Measurements from ENCODE around the gene CD80.

Gene CD80

GRCh38 chr3:119594066-119594465, 34.7 kb upstream of the CD80 start:
- no peak for DNase-seq (ENCODE audit: low spot score in 2 of 2)
- Mint-ChIP-seq H3K27me3 (peaks cover 16% of the 10 kb centered on the region), H3K27ac (ENCODE audit: low read depth) (no peak overlapping the region), H3K9me3 (no peaks in the 10 kb centered on the region), H3K36me3 (ENCODE audit: insufficient read depth) (peaks cover 3% of the 10 kb centered on the region), H3K4me3 (no peak overlapping the region), H3K4me1 (no peaks in the 10 kb centered on the region)
- ATAC-seq (replicated peaks; ENCODE audit: extremely low read depth, poor library complexity, severe bottlenecking) = no peak

GRCh38 chr3:119592861-119593260, 33.4 kb upstream of the CD80 start:
- no peak overlapping the region for H3K4me3 Mint-ChIP-seq
- ATAC-seq (replicated peaks; ENCODE audit: extremely low read depth, poor library complexity, severe bottlenecking) = no peak
- peaks cover 3% of the 10 kb centered on the region for H3K36me3 Mint-ChIP-seq (ENCODE audit: insufficient read depth)
- no peaks in the 10 kb centered on the region for H3K9me3 Mint-ChIP-seq
- no peak overlapping the region for H3K27ac Mint-ChIP-seq (ENCODE audit: low read depth)
- peaks cover 16% of the 10 kb centered on the region for H3K27me3 Mint-ChIP-seq
- H3K4me1 Mint-ChIP-seq = no peaks in the 10 kb centered on the region
- no peak for DNase-seq (ENCODE audit: low spot score in 2 of 2)

GRCh38 chr3:119590706-119591105, 31.3 kb upstream of the CD80 start:
- peaks cover 16% of the 10 kb centered on the region for H3K27me3 Mint-ChIP-seq
- ATAC-seq (replicated peaks; ENCODE audit: extremely low read depth, poor library complexity, severe bottlenecking) = no peak
- no peaks in the 10 kb centered on the region for H3K9me3 Mint-ChIP-seq
- H3K4me3 Mint-ChIP-seq = no peak overlapping the region
- H3K27ac Mint-ChIP-seq (ENCODE audit: low read depth) = no peak overlapping the region
- no peak for DNase-seq (ENCODE audit: low spot score in 2 of 2)
- H3K4me1 Mint-ChIP-seq = no peaks in the 10 kb centered on the region
- peaks cover 4% of the 10 kb centered on the region for H3K36me3 Mint-ChIP-seq (ENCODE audit: insufficient read depth)

- Mint-ChIP-seq H3K4me1 (no peaks in the 10 kb centered on the region), H3K27ac (ENCODE audit: low read depth) (no peak overlapping the region), H3K4me3 (no peak overlapping the region), H3K36me3 (ENCODE audit: insufficient read depth) (peaks cover 4% of the 10 kb centered on the region), H3K27me3 (peaks cover 13% of the 10 kb centered on the region), H3K9me3 (no peaks in the 10 kb centered on the region)
- DNase-seq (ENCODE audit: low spot score in 2 of 2) (no peak), ATAC-seq (replicated peaks; ENCODE audit: extremely low read depth, poor library complexity, severe bottlenecking) (no peak)
Observed at GRCh38 chr3:119589102-119589773, 29.8 kb upstream of the CD80 start.

GRCh38 chr3:119588112-119588511, 28.7 kb upstream of the CD80 start:
- H3K4me3 Mint-ChIP-seq = no peak overlapping the region
- H3K27ac Mint-ChIP-seq (ENCODE audit: low read depth) = no peak overlapping the region
- no peak for ATAC-seq (replicated peaks; ENCODE audit: extremely low read depth, poor library complexity, severe bottlenecking)
- no peaks in the 10 kb centered on the region for H3K9me3 Mint-ChIP-seq
- DNase-seq (ENCODE audit: low spot score in 2 of 2) = no peak
- peaks cover 4% of the 10 kb centered on the region for H3K36me3 Mint-ChIP-seq (ENCODE audit: insufficient read depth)
- peaks cover 2% of the 10 kb centered on the region for H3K27me3 Mint-ChIP-seq
- no peaks in the 10 kb centered on the region for H3K4me1 Mint-ChIP-seq

DNA sequence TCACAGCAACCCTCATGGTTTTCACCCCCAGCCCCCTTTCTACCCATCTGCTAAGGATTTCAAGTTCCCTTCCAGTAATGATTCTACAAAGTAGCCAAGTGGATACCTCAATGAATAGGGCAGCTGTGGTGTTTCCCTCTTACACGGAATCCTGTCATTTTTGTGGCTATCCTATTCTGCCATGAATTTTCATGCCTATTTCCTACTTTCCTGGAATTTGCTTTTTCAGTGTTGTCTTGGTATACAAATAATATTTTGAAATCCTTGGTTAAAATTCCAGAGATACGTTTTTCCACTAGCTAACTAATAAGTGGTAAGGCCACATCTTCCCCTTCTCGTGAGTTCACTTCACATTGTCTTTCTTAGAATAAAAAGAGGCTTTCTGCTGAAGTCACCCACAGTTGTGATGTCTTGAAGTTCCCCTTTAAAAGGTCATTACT, 27.3 kb upstream of the CD80 start:
- H3K27me3 Mint-ChIP-seq = no peaks in the 10 kb centered on the region
- peaks cover 2% of the 10 kb centered on the region for H3K36me3 Mint-ChIP-seq (ENCODE audit: insufficient read depth)
- no peak overlapping the region for H3K27ac Mint-ChIP-seq (ENCODE audit: low read depth)
- no peak overlapping the region for H3K4me3 Mint-ChIP-seq
- no peaks in the 10 kb centered on the region for H3K4me1 Mint-ChIP-seq
- no peaks in the 10 kb centered on the region for H3K9me3 Mint-ChIP-seq
- no peak for DNase-seq (ENCODE audit: low spot score in 2 of 2)
- ATAC-seq (replicated peaks; ENCODE audit: extremely low read depth, poor library complexity, severe bottlenecking) = no peak

DNA sequence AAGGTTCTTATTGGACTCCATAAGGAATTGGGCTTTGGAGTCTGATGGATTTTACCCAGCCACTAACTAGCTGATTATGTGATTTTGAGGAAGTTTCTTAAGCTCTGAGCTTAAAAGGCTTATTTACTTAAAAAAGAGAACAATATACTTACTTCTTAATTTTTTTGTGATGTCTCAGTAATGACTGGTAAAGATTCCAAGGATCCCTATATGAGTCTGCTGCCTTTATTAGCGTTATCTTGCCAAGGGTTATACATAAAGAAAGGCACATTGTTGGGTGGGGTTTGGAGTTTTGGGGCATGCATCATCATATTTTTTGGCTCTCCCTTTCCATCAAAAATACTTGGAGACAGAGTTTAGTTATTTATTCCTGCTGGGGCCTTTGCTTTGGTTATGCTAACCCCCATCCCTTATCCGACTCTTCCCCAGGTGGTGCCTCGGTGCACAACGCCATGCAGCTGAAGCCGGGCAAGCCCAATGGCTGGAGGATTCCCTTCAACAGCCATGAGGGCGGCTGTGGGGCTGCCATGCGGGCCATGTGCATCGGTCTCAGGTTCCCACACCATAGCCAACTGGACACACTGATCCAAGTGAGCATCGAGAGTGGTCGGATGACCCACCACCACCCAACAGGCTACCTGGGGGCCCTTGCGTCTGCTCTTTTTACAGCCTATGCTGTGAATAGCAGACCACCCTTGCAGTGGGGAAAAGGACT, 26.6 kb upstream of the CD80 start:
- no peak overlapping the region for H3K27ac Mint-ChIP-seq (ENCODE audit: low read depth)
- peaks cover 2% of the 10 kb centered on the region for H3K36me3 Mint-ChIP-seq (ENCODE audit: insufficient read depth)
- DNase-seq (ENCODE audit: low spot score in 2 of 2) = no peak
- no peaks in the 10 kb centered on the region for H3K9me3 Mint-ChIP-seq
- H3K4me1 Mint-ChIP-seq = no peaks in the 10 kb centered on the region
- ATAC-seq (replicated peaks; ENCODE audit: extremely low read depth, poor library complexity, severe bottlenecking) = no peak
- no peak overlapping the region for H3K4me3 Mint-ChIP-seq
- no peaks in the 10 kb centered on the region for H3K27me3 Mint-ChIP-seq

- ATAC-seq (replicated peaks; ENCODE audit: extremely low read depth, poor library complexity, severe bottlenecking) (no peak), DNase-seq (ENCODE audit: low spot score in 2 of 2) (no peak)
- H3K27me3 Mint-ChIP-seq = no peaks in the 10 kb centered on the region
- H3K4me1 Mint-ChIP-seq = peaks cover 6% of the 10 kb centered on the region
- no peak overlapping the region for H3K4me3 Mint-ChIP-seq
- H3K36me3 Mint-ChIP-seq (ENCODE audit: insufficient read depth) = peaks cover 2% of the 10 kb centered on the region
- no peak overlapping the region for H3K27ac Mint-ChIP-seq (ENCODE audit: low read depth)
- H3K9me3 Mint-ChIP-seq = no peaks in the 10 kb centered on the region
Observed at GRCh38 chr3:119585208-119585607, 25.8 kb upstream of the CD80 start.

DNA sequence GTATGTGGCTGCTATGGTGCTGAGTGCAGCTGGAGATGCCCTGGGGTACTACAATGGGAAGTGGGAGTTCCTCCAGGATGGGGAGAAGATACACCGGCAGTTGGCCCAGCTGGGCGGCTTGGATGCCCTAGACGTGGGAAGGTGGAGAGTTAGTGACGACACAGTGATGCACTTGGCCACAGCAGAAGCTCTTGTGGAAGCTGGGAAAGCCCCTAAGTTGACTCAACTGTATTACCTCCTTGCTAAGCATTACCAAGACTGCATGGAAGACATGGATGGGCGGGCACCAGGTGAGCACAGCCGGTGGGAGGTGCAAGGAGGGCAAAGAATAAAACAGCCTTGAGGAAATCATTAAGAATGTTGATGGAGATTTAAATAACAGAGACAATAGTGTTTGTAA, 22.8 kb upstream of the CD80 start:
- ATAC-seq (replicated peaks; ENCODE audit: extremely low read depth, poor library complexity, severe bottlenecking) (no peak), DNase-seq (ENCODE audit: low spot score in 2 of 2) (no peak)
- H3K9me3 Mint-ChIP-seq = no peaks in the 10 kb centered on the region
- H3K36me3 Mint-ChIP-seq (ENCODE audit: insufficient read depth) = peaks cover 4% of the 10 kb centered on the region
- no peak overlapping the region for H3K4me3 Mint-ChIP-seq
- H3K4me1 Mint-ChIP-seq = peaks cover 16% of the 10 kb centered on the region
- no peak overlapping the region for H3K27ac Mint-ChIP-seq (ENCODE audit: low read depth)
- no peaks in the 10 kb centered on the region for H3K27me3 Mint-ChIP-seq

- DNase-seq (ENCODE audit: low spot score in 2 of 2) (no peak), ATAC-seq (replicated peaks; ENCODE audit: extremely low read depth, poor library complexity, severe bottlenecking) (peak; percentile 74)
- peaks cover 16% of the 10 kb centered on the region for H3K4me1 Mint-ChIP-seq
- peak overlapping the region; percentile 91 for H3K27ac Mint-ChIP-seq (ENCODE audit: low read depth)
- peaks cover 3% of the 10 kb centered on the region for H3K36me3 Mint-ChIP-seq (ENCODE audit: insufficient read depth)
- no peaks in the 10 kb centered on the region for H3K27me3 Mint-ChIP-seq
- no peaks in the 10 kb centered on the region for H3K9me3 Mint-ChIP-seq
- H3K4me3 Mint-ChIP-seq = peak overlapping the region; percentile 93
Observed at GRCh38 chr3:119580067-119580760, 20.8 kb upstream of the CD80 start.

DNA sequence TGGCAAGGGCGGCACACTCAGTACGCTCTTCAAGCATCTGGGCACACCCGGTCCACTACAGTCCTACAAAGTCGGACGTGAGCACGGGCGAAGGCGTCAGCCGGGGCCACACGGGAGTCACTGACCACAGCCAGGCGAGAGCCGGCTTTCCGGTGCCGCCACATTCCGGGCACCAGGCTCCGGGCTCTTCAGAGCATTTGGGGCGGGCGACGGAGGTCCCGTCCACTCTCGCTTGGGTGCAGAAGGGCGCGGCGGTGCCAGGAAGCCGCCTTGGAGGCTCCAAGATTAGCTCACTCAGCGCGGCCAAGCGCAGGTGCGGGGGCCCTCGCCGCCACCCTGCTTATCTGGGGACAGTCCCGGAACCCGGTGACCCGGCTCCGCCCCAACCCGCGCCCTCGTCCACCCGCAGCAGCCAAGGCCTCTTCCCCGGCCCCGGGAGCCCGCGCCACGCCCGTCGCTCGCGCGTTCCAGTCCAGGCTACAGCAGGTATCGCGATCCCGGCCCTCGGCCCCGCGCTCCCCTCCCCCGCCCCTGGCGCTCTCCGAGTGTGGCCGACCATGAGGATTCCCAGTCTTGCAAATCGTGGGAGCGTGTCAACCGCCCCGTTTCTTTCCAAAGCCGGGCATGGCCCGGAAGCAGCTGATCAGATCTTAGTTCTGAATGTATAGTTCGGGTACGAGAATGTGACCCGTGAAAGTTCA, 20.1 kb upstream of the CD80 start, which contains the start of gene ADPRH:
Gene ADPRH, plus strand, starts transcription at position 127 of the 701 bp plus-strand sequence. CDS start 2,678 bp downstream, outside the sequence.
- peak; percentile 61 for ATAC-seq (replicated peaks; ENCODE audit: extremely low read depth, poor library complexity, severe bottlenecking)
- Mint-ChIP-seq H3K4me3 (peak within 1 kb of the TSS; percentile 93), H3K4me1 (peaks cover 16% of the 10 kb centered on the region), H3K36me3 (ENCODE audit: insufficient read depth) (peaks cover 3% of the 10 kb centered on the region), H3K9me3 (no peaks in the 10 kb centered on the region), H3K27me3 (no peaks in the 10 kb centered on the region), H3K27ac (ENCODE audit: low read depth) (peak within 1 kb of the TSS; percentile 91)
- DNase-seq (ENCODE audit: low spot score in 2 of 2) = peak in 1 of 2 donors; percentile 29

DNA sequence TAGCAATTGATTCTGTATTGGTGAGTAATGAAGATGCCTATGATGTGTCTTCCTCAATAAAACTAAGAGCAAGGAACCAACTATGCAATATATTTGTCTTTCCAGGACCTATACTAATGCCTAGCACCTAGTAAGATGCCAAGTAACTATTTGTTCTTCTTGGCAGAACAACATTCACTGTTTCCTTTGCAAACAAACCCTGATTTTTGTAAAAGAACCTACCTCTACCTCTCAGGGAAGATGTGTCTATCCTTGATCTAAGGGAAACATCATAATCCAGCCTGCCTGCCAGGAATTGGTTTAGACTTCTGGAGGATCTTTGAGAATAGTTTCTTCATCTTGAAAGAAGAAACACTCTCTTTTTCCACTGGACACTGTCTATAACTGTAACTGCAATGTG, 16.1 kb upstream of the CD80 start:
- Mint-ChIP-seq H3K9me3 (no peaks in the 10 kb centered on the region), H3K27ac (ENCODE audit: low read depth) (no peak overlapping the region), H3K4me1 (peaks cover 14% of the 10 kb centered on the region), H3K27me3 (no peaks in the 10 kb centered on the region), H3K36me3 (ENCODE audit: insufficient read depth) (peaks cover 3% of the 10 kb centered on the region), H3K4me3 (no peak overlapping the region)
- DNase-seq (ENCODE audit: low spot score in 2 of 2) (no peak), ATAC-seq (replicated peaks; ENCODE audit: extremely low read depth, poor library complexity, severe bottlenecking) (no peak)

All from central memory CD8-positive, alpha-beta T cell (primary cell).